GM19395 (cell line): Measurements from ENCODE around the gene UBE2L6.
A peak's percentile ranks its signal among the peaks of the same experiment; 100 is the strongest.

Experiments used
- ATAC-seq: cut with Tn5 transposase; IDR thresholded peaks from one replicate; pipeline ENCODE4 v1.9.1; 2021; ENCODE audit warnings: mild to moderate bottlenecking, moderate library complexity; ENCODE audit not compliant: unreplicated experiment

Gene UBE2L6

GRCh38 chr11:57530596-57531507 is 36.6 kb downstream of the UBE2L6 start, which contains the start of gene TIMM10:
Gene TIMM10 (minus strand): TSS chr11:57530754. CDS start chr11:57530189, 565 bp downstream.
- peak; percentile 98 for ATAC-seq

GRCh38 chr11:57530215-57530595 is 37.3 kb downstream of the UBE2L6 start:
- no peak for ATAC-seq

GRCh38 chr11:57529012-57529411 is 38.5 kb downstream of the UBE2L6 start:
- no peak for ATAC-seq

- no peak for ATAC-seq
Measured at GRCh38 chr11:57527056-57527631, 40.3 kb downstream of the UBE2L6 start.

- no peak for ATAC-seq
Measured at GRCh38 chr11:57523419-57523818, 44.1 kb downstream of the UBE2L6 start.

GRCh38 chr11:57521116-57521515 is 46.4 kb downstream of the UBE2L6 start:
- ATAC-seq: no peak

GRCh38 chr11:57516061-57516443 is 51.4 kb downstream of the UBE2L6 start:
- no peak for ATAC-seq

- peak; percentile 53 for ATAC-seq
Measured at GRCh38 chr11:57515332-57516060, 52.0 kb downstream of the UBE2L6 start, which contains the start of gene SLC43A1. Gene SLC43A1 (minus strand): TSS chr11:57515702. CDS start chr11:57514111, 1,591 bp downstream.

- ATAC-seq: peak; percentile 47
Measured at GRCh38 chr11:57514538-57515331, 52.7 kb downstream of the UBE2L6 start.

GRCh38 chr11:57513911-57514537 is 53.4 kb downstream of the UBE2L6 start:
- peak; percentile 36 for ATAC-seq

- ATAC-seq: no peak
Measured at GRCh38 chr11:57513452-57513795, 54.0 kb downstream of the UBE2L6 start.

GRCh38 chr11:57512646-57513451 is 54.6 kb downstream of the UBE2L6 start:
- no peak for ATAC-seq

GRCh38 chr11:57511741-57512430 is 55.6 kb downstream of the UBE2L6 start:
- ATAC-seq: no peak

GRCh38 chr11:57508341-57509170 is 58.9 kb downstream of the UBE2L6 start:
- ATAC-seq: no peak

GRCh38 chr11:57506522-57506921 is 61.0 kb downstream of the UBE2L6 start:
- ATAC-seq: no peak

GRCh38 chr11:57504511-57504910 is 63.0 kb downstream of the UBE2L6 start:
- ATAC-seq: no peak

GRCh38 chr11:57502870-57503269 is 64.6 kb downstream of the UBE2L6 start:
- no peak for ATAC-seq

GRCh38 chr11:57502376-57502775 is 65.1 kb downstream of the UBE2L6 start:
- no peak for ATAC-seq
